Activated CD8-positive, alpha-beta memory T cell treated with anti-CD3 and anti-CD28 coated beads for 36 hours (primary cell): Measurements from ENCODE around the gene THEMIS. TPM values are rescaled to one million over a fixed set of nuclear protein-coding genes. Genes with fewer than 3 reads are reported as not detected.
"Not testable (repeated sequence)": the region's sequence is repeated elsewhere in the genome, so short reads cannot be mapped to it uniquely, and the experiment has no call there.

Experiments
- CTCF ChIA-PET: fragments of 350-600 bp; sonication (Branson Sonifier 250); formaldehyde crosslinking; loops from one replicate; lab custom pipeline; 2021; ENCODE audit warnings: antibody characterized with exemption; lab: Charles Lee
- POLR2A ChIA-PET: fragments of 350-600 bp; sonication (Branson Sonifier 250); formaldehyde crosslinking; loops from one replicate; lab custom pipeline; 2021; ENCODE audit warnings: antibody characterized with exemption; lab: Charles Lee
- total RNA-seq, 2 experiments: library from RNA; stranded (reverse); gene quantifications; one replicate each; pipeline ENCODE4 v1.2.3, GENCODE V29; 2021

The THEMIS gene
- total RNA-seq, 2 experiments from 2014 or later: 32.0 to 33.0 TPM

GRCh38 chr6:127921982-127922381 lies 21.1 kb upstream of the THEMIS start:
- ChIA-PET CTCF (no interaction called here), POLR2A (no interaction called here)

GRCh38 chr6:127920804-127921203 lies 19.9 kb upstream of the THEMIS start:
- ChIA-PET POLR2A (no interaction called here), CTCF (no interaction called here)

GRCh38 chr6:127918506-127919427 lies 17.9 kb upstream of the THEMIS start:
- POLR2A ChIA-PET: interaction anchor here (0.9 kb wide), 1 partner anchor 11 kb away, joined by 3 read pairs; no protein-coding TSS in a partner anchor
- CTCF ChIA-PET: interaction anchor here (1.1 to 1.9 kb wide), 3 partner anchors 9 to 58 kb away, joined by 3 to 6 read pairs (median 3); no protein-coding TSS in a partner anchor

- POLR2A ChIA-PET: interaction anchor here (1.2 kb wide), 1 partner anchor 16 kb away, joined by 3 read pairs; no protein-coding TSS in a partner anchor
- CTCF ChIA-PET: interaction anchor here (1.9 kb wide), 1 partner anchor 9 kb away, joined by 6 read pairs; no protein-coding TSS in a partner anchor
Observed at GRCh38 chr6:127917766-127918165, 16.9 kb upstream of the THEMIS start.

- ChIA-PET POLR2A (no interaction called here), CTCF (no interaction called here)
Observed at GRCh38 chr6:127914240-127914639, 13.4 kb upstream of the THEMIS start.

- POLR2A ChIA-PET: no interaction called here
- CTCF ChIA-PET: no interaction called here
Observed at GRCh38 chr6:127912914-127913313, 12.1 kb upstream of the THEMIS start.

- ChIA-PET POLR2A (interaction anchor here (0.5 to 1.3 kb wide), 4 partner anchors 10 to 187 kb away, joined by 3 to 6 read pairs (median 4); no protein-coding TSS in a partner anchor), CTCF (interaction anchor here (0.8 to 1.4 kb wide), 5 partner anchors 10 to 69 kb away, joined by 3 to 6 read pairs (median 4); no protein-coding TSS in a partner anchor)
Observed at GRCh38 chr6:127907960-127908640, 7.2 kb upstream of the THEMIS start.

GRCh38 chr6:127904160-127904559 lies 3.3 kb upstream of the THEMIS start:
- POLR2A ChIA-PET: no interaction called here
- CTCF ChIA-PET: interaction anchor here (0.6 kb wide), 2 partner anchors 71 to 84 kb away, joined by 3 to 4 read pairs; no protein-coding TSS in a partner anchor

GRCh38 chr6:127902933-127903332 lies 2.1 kb upstream of the THEMIS start:
- ChIA-PET POLR2A (interaction anchor here (0.6 to 1.0 kb wide), 3 partner anchors 9 to 69 kb away, joined by 3 to 10 read pairs (median 5); no protein-coding TSS in a partner anchor), CTCF (interaction anchor here (1.0 kb wide), 1 partner anchor 48 kb away, joined by 4 read pairs; no protein-coding TSS in a partner anchor)

GRCh38 chr6:127897484-127897883 lies 3.4 kb downstream of the THEMIS start:
- ChIA-PET POLR2A (interaction anchor here (1.0 kb wide), 1 partner anchor 75 kb away, joined by 3 read pairs; no protein-coding TSS in a partner anchor), CTCF (no interaction called here)

GRCh38 chr6:127894051-127894450 lies 6.8 kb downstream of the THEMIS start:
- POLR2A ChIA-PET: interaction anchor here (0.5 to 0.7 kb wide), 4 partner anchors 9 to 86 kb away, joined by 3 read pairs; no protein-coding TSS in a partner anchor
- CTCF ChIA-PET: no interaction called here

- ChIA-PET POLR2A (interaction anchor here (0.7 kb wide), 2 partner anchors 45 to 65 kb away, joined by 3 read pairs; no protein-coding TSS in a partner anchor), CTCF (no interaction called here)
Observed at GRCh38 chr6:127893541-127893940, 7.3 kb downstream of the THEMIS start.

GRCh38 chr6:127891731-127892326 lies 9.0 kb downstream of the THEMIS start:
- CTCF ChIA-PET: no interaction called here
- POLR2A ChIA-PET: interaction anchor here (1.3 kb wide), 3 partner anchors 10 to 43 kb away, joined by 3 read pairs; no protein-coding TSS in a partner anchor

- CTCF ChIA-PET: no interaction called here
- POLR2A ChIA-PET: no interaction called here
Observed at GRCh38 chr6:127886603-127887002, 14.3 kb downstream of the THEMIS start.

- ChIA-PET POLR2A (no interaction called here), CTCF (no interaction called here)
Observed at GRCh38 chr6:127884134-127884533, 16.7 kb downstream of the THEMIS start.

- CTCF ChIA-PET: not testable (repeated sequence)
- POLR2A ChIA-PET: interaction anchor here (1.1 kb wide), 1 partner anchor 11 kb away, joined by 3 read pairs; no protein-coding TSS in a partner anchor
Observed at GRCh38 chr6:127881949-127882348, 18.9 kb downstream of the THEMIS start.

GRCh38 chr6:127880429-127880828 lies 20.4 kb downstream of the THEMIS start:
- CTCF ChIA-PET: interaction anchor here (0.7 kb wide), 1 partner anchor 118 kb away, joined by 4 read pairs; no protein-coding TSS in a partner anchor
- POLR2A ChIA-PET: interaction anchor here (0.6 kb wide), 2 partner anchors 43 to 66 kb away, joined by 3 to 4 read pairs; no protein-coding TSS in a partner anchor

GRCh38 chr6:127879685-127880084 lies 21.2 kb downstream of the THEMIS start:
- CTCF ChIA-PET: interaction anchor here (1.1 kb wide), 1 partner anchor 21 kb away, joined by 3 read pairs; the partner anchor contains the start of gene THEMIS
- POLR2A ChIA-PET: interaction anchor here (0.6 kb wide), 1 partner anchor 66 kb away, joined by 3 read pairs; no protein-coding TSS in a partner anchor
